Stimulated activated CD4-positive, alpha-beta T cell treated with anti-CD3 and anti-CD28 coated beads, Interleukin-15, amount 100 ng/mL, for 1 hour (primary cell): ENCODE data around the gene BHLHE41.

Source experiments
- DNase-seq, 2 donors: peaks; one replicate each; pipeline ENCODE4 v3.0.0-alpha.2; 2020; ENCODE audit warnings: low read depth in 1 of 2, low spot score in 1 of 2

Gene BHLHE41

GRCh38 chr12:26114720-26115401, 10.0 kb downstream of the BHLHE41 start:
- DNase-seq, result no peak

DNA sequence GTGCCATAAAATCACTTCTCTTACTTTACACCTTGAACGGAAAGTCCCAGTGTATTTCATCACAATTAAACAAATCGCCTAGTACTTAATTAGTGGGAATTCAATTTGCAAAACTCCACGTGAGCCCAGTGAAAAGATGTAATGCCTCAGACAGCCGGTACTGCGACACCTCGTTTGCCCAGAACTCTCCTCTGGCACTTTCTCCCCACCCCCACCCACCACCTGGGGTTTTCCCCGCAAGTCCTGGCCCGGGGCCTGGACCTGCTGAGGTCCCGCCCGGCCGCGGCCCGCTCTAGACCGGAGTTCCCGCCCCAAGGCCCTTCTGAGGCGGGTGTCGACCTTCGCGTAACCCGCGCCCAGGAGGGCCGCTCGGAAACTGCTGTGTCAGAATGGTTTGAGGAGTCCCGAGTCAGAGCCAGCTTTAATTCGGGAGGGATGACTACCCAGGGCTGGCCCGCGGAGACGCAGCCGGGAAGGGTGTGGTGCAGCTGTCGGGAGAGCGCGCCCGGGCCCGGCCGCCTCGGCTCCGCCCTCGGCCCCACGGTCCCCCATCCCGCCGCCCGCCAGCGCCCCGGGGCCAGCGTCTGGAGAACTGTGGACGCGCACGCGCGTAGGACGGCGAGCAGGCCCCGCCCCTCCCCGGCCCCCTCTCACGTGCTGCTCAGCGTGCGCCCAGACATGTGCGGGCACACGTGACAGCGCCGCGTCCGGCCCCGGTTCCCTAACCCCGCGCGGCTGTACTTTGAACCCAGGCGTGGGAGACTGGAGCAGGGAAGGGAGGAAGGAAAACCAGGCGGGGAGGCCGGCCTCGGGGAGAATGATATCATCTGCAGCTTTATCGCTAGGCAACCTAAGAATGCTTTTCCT, 10.8 kb downstream of the BHLHE41 start:
- peak; percentile 28 to 74 for DNase-seq

- no peak for DNase-seq
These were observed 11.6 kb downstream of the BHLHE41 start for GRCh38 chr12:26113181-26113654.

- DNase-seq, result no peak
These were observed 12.1 kb downstream of the BHLHE41 start for GRCh38 chr12:26112703-26113147.

DNA sequence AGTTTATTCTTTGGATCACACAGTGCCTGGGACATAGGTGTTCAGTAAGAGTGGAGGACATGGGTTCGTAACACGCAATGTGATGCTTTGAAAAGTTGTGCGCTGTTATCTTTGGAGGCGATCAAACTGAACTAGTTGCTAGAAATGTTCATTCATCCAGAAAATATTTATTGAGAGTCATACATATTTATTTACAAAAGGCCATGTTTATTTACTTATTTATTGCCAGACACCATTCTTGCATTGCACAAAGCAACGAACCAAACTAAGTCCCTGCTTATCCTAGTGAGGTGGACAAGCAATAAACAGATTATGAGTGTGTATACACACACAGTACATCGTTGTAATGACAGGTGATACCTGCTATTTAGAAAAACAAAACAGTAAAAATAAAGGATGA, 12.6 kb downstream of the BHLHE41 start:
- no peak for DNase-seq

- DNase-seq, result no peak
These were observed 15.4 kb downstream of the BHLHE41 start for GRCh38 chr12:26109343-26109881.

- no peak for DNase-seq
These were observed 15.9 kb downstream of the BHLHE41 start for GRCh38 chr12:26108915-26109314.

- DNase-seq, result no peak
These were observed 18.5 kb downstream of the BHLHE41 start for GRCh38 chr12:26106347-26106746.

DNA sequence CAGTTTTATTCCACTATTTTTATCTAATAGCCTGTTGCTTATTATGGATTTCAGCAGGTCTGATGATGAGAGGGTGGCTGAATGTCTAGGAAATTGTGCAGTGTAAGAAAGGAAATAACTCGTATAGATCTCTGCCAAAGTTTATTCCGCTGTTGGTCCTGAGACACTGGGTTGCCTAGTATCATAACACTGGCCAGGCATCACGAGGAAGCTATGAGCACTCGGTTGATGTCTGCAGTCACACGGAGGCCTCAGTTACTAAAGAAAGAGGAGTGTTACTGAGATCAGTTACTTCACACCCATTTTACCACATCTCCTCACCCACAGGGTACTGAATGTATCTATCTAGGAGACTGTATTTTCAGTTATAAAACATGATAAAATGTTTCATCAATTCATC, 21.9 kb downstream of the BHLHE41 start:
- no peak for DNase-seq

DNA sequence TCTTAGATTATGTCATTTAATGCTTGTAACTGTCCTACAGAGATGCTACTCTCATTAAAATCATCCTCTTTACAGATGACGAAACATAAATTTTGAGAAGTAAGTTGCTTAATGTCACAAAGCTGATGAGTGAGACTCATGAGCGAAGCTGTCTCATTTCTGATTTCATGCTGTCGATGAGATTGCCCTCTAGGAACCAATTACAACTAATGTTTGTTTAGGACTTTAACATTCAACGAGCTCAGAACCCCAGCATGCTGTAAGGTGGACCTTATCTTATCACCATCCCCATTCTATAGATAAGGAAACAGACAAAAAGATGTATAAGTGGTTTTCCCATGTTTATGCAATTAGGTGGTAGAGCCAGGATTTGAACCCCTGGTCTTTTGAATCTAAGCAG, 23.1 kb downstream of the BHLHE41 start:
- DNase-seq, result no peak

DNA sequence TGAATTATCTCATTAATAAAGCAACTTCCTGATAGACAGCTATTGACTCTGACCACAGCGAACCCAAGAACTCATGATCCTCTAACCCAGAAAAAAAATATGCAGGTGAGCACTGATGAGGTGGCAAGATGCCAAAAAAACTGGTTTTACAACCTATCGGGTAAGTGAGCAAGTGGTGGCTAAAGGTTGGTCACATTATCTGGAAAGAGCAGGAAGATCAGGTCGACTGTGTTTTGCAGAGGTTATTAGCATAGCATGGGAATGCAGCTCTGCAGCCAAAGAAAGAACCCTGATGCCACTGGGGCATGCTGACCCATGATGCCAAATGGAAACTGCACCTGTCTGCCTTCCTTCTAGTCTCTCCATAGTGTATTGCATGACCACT, 23.5 kb downstream of the BHLHE41 start:
- DNase-seq, result no peak

DNA sequence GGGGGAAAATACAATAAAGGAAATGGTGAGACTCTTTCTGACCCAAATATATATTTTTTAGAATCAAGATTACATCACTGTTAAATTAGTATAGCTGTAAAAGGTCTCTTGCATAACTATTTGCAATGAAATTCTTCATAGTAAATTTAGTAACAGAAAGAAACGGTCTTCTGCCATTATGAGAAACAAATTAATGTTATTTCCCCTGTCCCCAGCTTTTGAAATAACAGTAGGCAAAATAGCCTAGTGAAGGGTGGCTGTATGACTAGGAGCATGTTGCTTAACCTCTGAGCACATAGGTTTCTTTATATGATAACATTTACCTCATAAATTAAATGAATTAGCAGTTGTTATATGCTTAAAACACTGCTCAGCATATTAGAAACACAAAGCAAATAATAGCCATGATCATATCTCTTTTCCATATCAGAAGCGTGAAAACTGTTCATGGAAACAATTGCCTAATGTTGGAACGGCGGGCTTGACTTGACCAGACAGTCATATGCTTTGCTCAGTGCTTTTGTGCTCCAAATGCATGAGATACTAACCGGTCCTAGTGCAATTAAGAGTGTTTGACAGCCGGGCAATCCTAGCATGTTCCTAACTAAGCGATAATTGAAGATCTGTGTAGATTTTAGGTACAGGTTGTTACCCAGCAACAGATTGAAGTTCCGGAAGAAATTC, 24.0 kb downstream of the BHLHE41 start:
- no peak for DNase-seq

DNA sequence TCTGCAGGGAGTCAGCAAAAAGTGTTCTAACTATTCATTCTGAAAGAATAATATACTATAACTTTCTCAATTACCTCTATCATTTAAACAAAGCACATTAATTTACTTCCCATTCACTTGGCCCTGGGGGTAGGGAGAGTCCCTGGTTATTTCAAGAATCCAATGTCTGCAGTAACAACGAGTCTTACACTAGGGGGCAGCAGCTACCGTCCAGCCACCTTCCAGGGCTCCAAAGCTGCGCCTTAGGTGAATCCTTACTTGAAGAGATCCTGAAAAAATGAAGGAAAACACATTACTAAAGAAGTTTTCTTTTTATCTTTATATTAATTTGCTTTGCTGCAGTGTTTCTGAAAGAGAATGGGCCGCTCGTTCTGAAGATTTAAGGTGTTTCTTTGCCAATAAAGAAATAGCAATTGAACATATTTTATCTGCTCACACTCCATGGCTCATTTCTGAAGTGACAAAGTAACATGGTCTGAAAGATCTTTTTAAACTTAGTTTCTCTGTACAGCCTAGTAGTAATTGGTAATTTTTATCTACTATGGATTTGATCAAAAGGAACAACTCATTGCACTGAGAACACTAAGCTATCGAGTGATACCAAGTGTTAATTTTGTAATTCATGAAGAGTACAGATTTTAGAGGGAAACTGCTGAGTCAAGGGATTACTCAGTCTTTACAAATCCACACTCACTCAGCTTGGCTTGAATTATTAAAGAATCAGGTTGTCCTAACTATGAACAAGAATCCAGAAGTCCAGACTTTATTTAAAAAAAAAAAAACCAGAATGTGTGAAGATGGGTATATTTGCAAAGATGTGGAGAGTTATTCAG, 27.6 kb downstream of the BHLHE41 start:
- peak in 1 of 2 donors; percentile 6 for DNase-seq

DNA sequence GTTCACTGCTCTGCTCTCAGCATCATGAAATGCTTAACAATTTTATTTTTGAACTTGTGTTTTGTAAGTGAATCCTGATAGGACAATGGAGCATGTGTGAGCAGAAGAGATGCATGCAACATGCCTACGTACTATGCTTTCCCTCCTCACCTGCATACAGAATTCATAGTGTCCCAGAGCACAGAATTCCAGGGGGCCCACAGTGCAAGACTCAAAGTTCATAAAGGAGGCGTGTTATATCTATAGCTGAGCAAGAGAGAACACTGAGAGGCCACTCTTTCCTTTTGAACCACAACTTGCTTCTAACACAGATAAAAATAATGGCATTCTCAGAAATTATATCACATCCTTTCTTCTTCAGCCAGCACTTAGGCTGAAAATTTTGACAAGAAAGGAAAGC, 28.8 kb downstream of the BHLHE41 start:
- DNase-seq, result no peak

GRCh38 chr12:26095186-26095585, 29.7 kb downstream of the BHLHE41 start:
- DNase-seq, result no peak

DNA sequence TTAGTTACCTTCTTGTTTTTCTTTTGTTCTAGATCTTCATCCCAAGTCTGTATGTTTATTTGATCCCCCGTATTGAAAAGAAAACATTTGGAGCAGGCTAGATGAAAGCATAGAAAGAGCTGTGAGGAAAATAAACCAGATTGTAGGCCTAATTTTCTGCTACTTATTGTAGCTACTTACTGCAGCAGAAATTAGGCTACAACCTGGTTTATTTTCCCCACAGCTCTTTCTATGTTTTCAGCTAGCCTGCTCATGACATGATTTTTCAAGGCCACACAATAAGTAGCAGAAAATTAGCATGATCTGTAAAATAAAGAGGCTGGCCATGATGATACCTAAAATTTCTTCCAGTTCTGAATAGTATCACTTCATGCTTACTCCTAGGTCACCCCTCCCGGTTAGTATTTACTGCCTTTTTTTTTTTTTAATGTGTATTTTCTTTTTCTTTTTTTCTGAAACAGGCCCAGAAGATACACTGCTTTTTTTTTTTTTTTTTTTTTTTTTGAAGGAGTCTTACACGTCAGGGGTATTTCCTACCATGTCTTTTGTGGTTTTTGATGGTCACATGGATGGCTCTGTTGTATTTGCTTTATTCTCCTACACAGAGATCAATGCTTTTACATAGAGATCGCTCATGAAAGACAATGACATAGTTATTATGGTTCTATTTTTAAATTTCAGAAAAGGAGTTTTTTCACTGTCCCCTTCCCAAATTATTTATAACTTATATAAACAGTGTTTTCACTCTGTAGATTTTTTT, 32.3 kb downstream of the BHLHE41 start:
- no peak for DNase-seq

DNA sequence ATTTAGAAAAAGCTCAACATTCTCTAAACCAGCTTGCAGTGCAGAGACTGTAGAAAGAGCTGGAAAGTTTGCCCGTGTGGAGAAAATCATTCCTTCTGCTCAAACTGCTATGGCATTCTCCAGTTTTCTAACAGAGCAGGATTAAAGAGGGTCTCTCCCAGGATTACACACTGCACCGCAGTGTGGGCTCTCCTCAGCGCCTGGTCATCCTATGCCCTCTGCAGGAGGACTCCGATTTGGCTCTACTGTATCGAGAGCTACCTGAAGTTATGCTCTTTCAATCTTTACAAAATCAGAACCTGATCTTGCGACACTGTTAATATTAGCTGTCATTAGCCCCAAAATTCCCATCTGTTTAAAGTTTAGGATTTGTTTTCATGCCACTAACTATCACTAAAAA, 33.0 kb downstream of the BHLHE41 start:
- no peak for DNase-seq

DNA sequence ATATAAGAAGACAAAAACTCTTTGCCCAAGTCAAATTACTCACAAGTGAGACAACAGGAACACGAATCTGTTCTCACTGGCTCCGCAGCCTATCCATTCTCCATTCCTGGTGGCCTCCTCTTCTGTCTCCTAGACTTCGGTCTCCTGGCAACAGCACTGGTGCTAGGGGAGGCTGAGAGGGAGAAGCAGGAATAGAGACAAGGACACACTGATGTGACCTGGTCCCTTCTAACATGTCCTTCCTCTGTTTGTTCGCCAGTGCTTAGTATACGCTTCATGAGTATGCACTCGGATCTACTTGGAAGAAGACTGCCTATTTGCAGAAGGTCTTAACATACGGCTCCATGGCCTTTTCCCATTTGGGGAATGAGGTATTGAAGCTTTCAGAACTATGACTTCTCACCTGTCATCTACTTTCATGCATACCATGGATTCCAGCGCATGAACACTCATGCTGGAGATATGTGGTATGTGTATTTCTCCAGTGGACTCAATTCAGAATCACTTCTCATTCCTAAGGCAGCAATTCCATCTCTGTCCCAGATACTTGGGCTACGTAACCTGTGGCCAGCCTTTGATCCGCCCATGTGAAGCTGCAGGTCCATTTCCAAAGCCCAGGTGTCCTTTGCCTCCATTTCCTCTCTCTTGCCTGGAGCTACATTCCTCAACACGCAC, 33.9 kb downstream of the BHLHE41 start:
- no peak for DNase-seq

GRCh38 chr12:26088998-26089397, 35.8 kb downstream of the BHLHE41 start:
- no peak for DNase-seq
